OCI-LY1 (cell line): ENCODE data around the gene ZFAND4.

ENCODE experiments used
- CTCF ChIP-seq: fragments of 200-600 bp; sonication (generic), shearing (Covaris generic); IDR thresholded peaks from 2 replicates; pipeline ENCODE4 v1.5.1; 2017; ENCODE audit warnings: mild to moderate bottlenecking, antibody characterized with exemption, low read length, moderate library complexity, mixed read lengths
- EZH2 ChIP-seq: fragments of 200-600 bp; sonication (generic), shearing (Covaris generic); IDR thresholded peaks from 2 replicates; pipeline ENCODE4 v1.8.0; 2017; ENCODE audit warnings: borderline replicate concordance, mixed run types, mild to moderate bottlenecking, antibody characterized with exemption, low read length, moderate library complexity, mixed read lengths

DNA sequence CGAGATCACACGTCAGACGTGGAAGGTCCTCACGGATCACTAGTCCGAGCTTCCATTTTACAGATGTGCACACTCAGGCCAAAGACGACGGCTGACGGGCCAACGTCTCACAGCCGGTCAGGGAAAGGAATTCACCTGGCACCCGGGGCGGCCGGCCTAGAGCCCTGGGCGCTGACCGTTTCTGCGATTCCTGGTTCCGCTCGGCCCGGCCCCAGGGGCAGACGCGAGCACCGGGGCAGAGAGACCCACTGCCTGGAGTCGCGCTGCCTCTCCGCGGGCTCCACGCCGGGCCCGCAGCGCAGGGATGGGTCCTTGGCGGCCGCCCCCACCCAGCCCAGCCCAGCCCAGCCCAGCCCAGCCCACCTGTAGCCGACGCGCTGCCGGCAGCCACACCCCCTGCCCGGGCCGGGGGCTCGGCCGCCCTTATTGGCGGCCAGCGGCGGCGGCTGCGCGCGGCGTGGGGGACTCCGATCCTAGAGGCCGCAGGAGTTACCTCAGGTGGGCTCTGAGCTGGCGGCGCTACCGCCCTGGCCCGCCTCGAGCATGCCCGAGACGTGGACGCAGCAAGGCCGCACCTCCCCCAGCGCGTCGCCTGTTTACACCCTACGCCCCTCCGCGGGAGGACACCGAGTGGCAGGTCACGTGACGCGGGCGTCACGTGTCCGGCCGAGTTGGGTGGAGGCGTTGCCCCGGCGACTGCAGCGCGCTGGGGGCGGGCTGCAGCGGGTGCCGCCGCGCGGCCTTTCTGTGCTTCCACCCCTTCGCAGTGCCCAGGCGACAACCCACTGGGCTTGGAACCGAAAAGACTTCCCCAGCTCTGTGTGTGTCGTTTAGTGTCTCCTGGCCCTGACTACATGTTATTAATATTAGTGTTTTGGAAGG is 78.1 kb downstream of the ZFAND4 start:
- no peak for TF ChIP-seq CTCF
- TF ChIP-seq EZH2 = no peak
